Right ventricle myocardium superior (tissue), 1 donor: ENCODE measurements around the gene UGT1A10. TPM values are rescaled to one million over a fixed set of nuclear protein-coding genes. Genes with fewer than 3 reads are reported as not detected.
"Not testable (repeated sequence)": the region's sequence is repeated elsewhere in the genome, so short reads cannot be mapped to it uniquely, and the experiment has no call there.

Experiments
- ATAC-seq: fragments of 200-7000 bp; cut with Tn5 transposase; one replicate; pipeline ENCODE4 v1.9.1; 2020; ENCODE audit warnings: mild to moderate bottlenecking; ENCODE audit not compliant: poor library complexity
- DNase-seq: peaks from one replicate; pipeline ENCODE4 v3.0.0-alpha.2; 2020
- intact Hi-C: fragments of 100-400 bp; cut with DNase I; formaldehyde crosslinking; loops from one replicate; pipeline ENCODE4 v1.11.2; 2022
- total RNA-seq: library from RNA; stranded (reverse); fragmentation: NEBNext Ultra II Directional; extraction: Animal tissue kit (Norgen Biotek cat#: 25700); gene quantifications from one replicate; pipeline ENCODE4 v1.2.1, GENCODE V29; 2021
- donor health status: DM: no; HTN: yes; CAD: no; lungs with severe emphysema.

UGT1A10 gene
- total RNA-seq, 1 donor from 2014 or later: not detected

DNA sequence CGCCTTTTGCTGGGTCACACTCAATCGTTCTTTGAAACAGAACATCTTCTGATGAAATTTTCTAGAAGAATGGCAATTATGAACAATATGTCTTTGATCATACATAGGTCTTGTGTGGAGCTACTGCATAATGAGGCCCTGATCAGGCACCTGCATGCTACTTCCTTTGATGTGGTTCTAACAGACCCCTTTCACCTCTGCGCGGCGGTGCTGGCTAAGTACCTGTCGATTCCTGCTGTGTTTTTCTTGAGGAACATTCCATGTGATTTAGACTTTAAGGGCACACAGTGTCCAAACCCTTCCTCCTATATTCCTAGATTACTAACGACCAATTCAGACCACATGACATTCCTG, 77.0 kb downstream of the UGT1A10 start:
- ATAC-seq (no peak), DNase-seq (no peak)
- intact Hi-C loops: no loop called here

DNA sequence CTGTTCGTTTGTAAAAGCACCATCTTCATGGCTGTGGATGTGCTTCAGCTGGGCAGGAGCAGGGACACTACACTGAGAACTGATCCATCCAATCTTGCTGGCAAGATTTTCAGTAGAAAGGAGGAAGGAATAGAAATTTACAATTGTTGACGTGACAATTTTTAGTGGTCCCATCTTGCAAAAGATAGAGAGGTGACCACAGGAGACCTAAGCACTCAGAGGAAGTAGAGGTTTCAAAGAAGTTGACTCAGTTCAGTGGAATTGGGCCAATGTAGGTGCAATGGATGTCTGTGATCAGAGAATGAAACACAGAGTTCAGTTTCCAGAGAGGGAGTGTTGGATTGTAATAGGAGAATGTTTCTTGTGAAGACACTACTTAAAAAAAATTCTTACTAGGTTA, 77.9 kb downstream of the UGT1A10 start:
- intact Hi-C loops: no loop called here
- ATAC-seq: no peak
- no peak for DNase-seq

DNA sequence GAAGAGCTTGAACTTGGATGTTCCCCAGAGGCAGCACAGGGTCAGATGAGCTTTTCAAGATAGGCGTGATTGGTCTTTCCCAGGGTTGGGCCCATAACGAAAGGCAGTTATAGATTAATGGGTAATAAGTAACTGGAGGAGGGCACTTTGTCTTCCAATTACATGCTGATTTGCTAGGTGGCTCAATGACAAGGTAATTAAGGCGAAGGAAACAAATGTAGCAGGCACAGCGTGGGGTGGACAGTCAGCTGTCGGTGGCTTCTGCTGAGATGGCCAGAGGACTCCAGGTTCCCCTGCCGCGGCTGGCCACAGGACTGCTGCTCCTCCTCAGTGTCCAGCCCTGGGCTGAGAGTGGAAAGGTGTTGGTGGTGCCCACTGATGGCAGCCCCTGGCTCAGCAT, 82.3 kb downstream of the UGT1A10 start, which contains the start of gene UGT1A4:
UGT1A4 (plus strand) TSS at position 185 of the 400 bp plus-strand sequence; CDS start at position 270, 85 bp downstream.
- ATAC-seq: no peak
- intact Hi-C loops: no loop called here
- DNase-seq: no peak

DNA sequence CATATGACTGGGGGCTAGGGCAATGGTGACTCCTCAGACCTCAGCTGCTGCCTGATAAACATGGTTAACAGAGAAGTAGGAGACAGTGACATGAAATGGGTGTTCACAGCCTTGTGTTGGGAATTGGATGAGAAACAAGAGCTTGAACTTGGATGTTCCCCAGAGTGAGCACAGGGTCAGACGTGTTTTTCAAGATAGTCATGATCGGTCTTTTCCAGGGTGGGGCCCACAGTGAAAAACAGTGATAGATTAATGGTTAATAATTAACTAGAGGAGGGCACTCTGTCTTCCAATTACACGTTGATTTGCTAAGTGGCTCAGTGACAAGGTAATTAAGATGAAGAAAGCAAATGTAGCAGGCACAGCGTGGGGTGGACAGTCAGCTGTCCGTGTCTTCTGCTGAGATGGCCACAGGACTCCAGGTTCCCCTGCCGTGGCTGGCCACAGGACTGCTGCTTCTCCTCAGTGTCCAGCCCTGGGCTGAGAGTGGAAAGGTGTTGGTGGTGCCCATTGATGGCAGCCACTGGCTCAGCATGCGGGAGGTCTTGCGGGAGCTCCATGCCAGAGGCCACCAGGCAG, 92.6 kb downstream of the UGT1A10 start, which contains the start of gene UGT1A3:
UGT1A3 (plus strand) TSS at position 320 of the 579 bp plus-strand sequence; CDS start at position 405, 85 bp downstream.
- intact Hi-C loops: no loop called here
- ATAC-seq (no peak), DNase-seq (no peak)

DNA sequence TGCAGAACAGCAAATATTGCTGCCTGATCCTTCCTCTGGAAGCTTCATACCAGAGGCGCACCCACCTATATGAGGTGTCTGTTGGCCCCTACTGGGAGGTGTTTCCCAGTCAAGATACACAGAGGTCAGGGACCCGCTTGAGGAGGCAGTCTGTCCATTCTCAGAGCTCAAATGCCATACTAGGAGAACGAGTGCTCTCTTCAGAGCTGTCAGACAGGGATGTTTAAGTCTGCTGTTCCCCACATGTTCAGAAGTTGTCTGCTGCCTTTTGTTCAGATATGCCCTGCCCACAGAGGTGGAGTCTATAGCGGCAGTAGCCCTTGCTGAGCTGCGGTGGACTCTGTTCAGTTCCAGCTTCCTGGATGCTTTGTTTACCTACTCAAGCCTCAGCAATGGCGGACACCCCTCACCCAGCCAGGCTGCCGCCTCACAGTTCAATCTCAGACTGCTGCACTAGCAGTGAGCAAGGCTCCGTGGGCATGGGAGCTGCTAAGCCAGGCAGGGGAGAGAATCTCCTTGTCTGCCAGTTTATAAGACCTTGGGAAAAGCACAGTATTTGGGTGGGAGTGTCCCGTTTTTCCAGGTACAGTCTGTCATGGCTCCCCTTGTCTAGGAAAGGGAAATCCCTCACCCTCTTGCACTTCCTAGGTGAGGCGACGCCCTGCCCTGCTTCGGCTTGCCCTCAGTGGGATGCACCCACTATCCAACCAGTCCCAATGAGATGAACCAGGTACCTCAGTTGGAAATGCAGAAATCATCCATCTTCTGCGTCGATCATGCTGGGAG, 100.8 kb downstream of the UGT1A10 start:
- intact Hi-C loops, ATAC-seq, DNase-seq: not testable (repeated sequence)

DNA sequence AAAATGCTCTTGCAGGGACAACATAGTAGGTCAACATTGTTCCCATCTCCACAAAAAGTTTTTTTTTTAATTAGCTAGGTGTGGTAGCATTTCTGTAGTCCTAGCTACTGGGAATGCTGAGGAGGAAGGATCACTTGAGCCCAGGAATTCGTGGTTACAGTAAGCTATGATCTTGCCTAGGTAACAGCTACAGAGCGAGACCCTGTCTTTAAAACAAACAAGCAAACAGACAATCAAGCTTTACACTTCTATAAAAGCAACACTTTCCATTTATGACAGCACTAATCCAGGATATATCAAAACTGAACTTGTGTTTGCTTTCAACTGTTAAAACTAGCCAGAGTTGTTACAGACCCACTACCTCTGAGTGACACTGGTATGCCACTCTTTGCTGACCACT, 104.6 kb downstream of the UGT1A10 start:
- no peak for DNase-seq
- ATAC-seq: no peak
- intact Hi-C loops: no loop called here

DNA sequence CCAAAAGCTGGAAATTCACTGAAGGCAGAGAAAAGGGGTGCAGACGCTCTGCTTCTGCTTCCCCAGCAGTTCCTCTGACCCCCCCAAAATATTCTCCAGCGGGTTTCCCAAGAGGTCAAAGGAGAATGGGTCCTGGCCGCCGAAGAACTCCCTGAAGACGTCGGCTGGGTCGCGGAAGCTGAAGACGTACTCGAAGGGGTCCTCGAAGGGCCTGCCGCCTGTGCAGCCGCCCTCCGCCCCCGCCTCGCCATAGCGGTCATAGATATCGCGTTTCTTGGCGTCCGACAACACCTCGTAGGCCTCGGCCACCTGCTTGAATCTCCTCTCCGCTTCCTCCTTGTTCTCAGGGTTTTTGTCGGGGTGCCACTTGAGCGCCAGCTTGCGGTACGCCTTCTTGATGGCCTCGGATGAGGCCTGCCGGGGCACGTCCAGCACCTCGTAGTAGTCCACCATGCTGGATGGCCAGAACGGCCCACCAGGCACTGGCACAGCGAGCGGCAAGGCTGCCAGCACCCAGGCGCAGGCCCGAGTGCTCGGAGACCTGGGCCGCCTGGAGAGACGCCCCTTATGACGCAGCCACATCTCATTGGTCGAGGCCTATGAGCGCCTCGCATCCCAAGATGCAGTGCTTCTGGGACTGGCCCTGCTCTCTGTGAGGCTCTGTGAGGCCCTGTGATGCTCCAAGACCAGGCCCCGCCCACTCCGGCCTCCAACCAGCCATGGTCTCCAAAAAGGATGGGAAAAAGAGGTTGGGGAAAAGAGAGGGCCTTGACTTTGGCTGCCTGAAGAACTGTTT, 107.4 kb downstream of the UGT1A10 start:
- no peak for ATAC-seq
- intact Hi-C loops: no loop called here
- no peak for DNase-seq

DNA sequence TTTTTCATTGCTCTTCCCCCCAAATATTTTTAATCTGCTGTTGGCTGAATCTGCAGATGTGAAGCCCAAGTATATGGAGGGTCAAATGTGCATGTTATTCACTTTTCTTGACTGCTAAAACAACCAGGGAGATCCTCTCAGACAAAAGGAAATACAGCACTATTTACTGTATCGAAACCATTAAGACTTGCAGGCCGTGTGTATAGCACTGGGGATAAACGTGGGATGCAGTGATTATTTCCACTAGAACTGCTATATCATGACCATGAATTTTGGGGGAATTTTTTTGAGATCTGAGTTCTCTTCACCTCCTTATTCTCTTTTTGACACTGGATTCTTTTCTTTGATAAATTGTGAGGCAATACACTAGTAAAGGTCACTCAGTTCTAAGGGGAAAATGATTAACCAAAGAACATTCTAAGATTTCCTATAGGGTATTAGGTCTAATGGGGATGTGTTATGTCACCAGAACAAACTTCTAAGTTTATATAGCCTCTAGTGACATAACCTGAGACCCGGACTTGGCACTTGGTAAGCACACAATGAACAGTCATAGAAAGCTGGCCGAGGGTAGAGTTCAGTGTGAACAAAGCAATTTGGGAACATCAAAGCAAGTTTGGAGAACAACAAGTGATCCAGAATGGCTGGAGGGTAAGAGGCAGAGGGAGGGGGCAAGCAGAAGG, 109.0 kb downstream of the UGT1A10 start:
- no peak for ATAC-seq

DNA sequence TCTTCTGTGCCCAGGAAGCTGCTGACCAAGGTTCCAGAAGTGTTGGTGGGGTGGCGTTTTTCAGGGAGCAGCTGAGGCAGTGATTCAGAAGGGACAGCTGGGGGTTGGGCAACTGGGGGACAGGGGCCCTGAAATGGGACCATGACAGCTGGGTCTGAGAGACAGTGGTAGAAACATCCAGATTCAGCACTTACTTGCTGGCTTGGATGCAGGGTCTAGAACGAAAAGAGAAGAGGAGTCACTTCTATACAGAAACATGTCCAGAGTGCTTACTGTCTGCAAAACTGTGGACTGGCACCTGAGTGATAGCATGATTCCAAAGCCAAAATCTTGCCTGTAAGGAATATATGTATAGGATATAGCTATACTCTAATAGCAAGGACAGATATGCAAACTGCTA, 109.6 kb downstream of the UGT1A10 start:
- intact Hi-C loops, ATAC-seq, DNase-seq: not testable (repeated sequence)

More for the DNA sequence above, 109.0 kb downstream of the UGT1A10 start:
- intact Hi-C loops: no loop called here
- no peak for DNase-seq

DNA sequence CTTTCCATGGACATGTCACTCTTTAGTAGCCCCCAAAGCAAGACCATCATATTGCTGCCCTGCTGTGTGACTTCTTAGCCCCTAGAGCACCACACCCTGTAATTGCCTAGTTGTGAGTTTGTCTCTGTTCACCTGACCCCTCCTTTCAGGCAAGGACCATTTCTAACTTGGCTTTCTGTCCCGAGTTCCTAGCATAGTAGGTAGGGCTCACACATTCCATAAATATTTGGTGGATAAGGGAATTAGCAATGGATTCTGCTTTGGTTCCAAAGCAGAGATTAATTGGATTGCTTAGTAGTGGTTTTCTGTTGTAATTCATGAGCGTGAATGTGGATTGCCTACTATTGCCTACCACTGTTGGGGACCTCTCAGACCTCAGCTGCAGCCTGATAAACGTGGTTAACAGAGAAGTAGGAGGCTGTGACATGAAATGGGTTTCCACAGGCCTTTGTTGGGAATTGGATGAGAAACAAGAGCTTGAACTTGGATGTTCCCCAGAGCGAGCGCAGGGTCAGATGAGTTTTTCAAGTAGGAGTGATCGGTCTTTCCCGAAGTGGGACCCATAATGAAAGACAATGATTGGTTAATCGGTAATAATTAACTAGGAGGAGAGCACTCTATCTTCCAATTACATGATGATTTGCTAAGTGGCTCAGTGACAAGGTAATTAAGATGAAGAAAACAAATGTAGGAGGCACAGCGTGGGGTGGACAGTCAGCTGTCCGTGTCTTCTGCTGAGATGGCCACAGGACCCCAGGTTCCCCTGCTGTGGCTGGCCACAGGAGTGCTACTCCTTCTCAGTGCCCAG, 110.4 kb downstream of the UGT1A10 start:
- intact Hi-C loops: no loop called here
- DNase-seq: no peak
- no peak for ATAC-seq

DNA sequence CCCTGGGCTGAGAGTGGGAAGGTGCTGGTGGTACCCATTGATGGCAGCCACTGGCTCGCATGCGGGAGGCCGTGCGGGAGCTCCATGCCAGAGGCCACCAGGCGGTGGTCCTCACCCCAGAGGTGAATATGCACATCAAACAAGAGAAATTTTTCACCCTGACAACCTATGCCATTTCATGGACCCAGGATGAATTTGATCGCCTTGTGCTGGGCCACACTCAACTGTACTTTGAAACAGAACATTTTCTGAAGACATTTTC, 111.0 kb downstream of the UGT1A10 start:
- intact Hi-C loops: no loop called here
- ATAC-seq (no peak), DNase-seq (no peak)

DNA sequence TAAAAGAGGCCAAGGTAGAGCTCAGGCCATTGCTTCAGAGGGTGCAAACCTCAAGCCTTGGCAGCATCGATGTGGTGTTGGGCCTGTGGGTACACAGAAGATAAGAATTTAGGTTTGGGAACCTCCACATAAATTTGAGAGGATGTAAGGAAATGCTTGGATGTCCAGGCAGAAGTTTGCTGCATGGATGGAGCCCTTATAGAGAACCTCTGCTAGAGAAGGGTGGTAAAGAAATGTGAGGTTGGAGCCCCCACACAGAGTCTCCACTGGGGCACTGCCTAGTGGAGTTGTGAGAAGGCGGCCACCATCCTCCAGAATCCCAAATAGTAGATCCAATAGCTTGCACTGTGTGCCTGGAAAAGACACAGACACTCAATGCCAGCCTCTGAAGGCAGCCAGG, 114.4 kb downstream of the UGT1A10 start:
- ATAC-seq, DNase-seq, intact Hi-C loops: not testable (repeated sequence)

DNA sequence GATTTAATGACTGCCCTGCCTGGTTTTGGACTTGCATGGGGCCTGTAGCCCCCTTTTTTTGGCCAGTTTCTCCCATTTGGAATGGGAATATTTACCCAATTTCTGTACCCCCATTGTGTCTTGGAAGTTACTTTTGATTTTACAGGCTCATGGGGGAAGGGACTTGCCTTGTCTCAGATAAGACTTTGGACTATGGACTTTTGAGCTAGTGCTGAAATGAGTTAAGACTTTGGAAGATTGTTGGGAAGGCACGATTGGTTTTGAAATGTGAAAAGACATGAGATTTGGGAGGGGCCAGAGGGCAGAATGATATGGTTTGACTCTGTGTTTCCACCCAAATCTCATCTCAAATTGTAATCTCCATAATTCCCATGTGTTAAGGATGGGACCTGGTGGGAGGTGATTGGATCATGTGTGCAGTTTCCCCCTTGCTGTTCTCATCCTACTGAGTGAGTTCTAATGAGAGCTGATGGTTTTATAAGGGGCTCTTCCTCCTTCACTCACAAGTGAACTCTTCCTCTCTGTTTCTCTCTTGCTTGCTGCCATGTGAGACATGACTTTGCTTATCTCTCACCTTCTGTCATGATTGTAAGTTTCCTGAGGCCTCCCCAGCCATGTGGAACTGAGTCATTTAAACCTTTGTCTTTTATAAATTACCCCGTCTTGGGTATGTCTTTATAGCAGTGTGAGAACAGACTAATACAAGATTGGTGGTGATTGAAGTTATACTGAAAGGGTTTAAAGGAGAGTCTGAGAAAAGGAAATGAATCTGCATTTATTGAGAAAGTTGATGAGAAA, 115.2 kb downstream of the UGT1A10 start:
- DNase-seq, intact Hi-C loops, ATAC-seq: not testable (repeated sequence)

DNA sequence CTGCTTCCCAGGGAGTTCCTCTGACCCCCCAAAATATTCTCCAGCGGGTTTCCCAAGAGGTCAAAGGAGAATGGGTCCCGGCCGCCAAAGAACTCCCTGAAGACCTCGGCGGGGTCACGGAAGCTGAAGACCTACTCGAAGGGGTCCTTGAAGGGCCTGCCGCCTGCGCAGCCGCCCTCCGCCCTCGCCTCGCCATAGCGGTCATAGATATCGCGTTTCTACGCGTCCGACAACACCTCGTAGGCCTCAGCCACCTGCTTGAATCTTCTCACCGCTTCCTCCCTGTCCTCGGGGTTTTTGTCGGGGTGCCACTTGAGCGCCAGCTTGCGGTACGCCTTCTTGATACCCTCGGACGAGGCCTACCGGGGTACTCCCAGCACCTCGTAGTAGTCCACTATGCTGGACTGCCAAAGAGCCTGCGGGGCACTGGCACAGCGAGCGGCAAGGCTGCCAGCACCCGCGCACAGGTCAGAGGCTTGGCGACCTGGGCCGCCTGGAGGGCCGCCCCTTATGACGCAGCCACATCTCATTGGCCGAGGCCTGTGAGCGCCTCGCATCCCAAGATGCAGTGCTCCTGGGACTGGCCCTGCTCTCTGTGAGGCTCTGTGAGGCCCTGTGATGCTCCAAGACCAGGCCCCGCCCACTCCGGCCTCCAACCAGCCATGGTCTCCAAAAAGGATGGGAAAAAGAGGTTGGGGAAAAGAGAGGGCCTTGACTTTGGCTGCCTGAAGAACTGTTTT, 118.8 kb downstream of the UGT1A10 start:
- DNase-seq (no peak), ATAC-seq (no peak)
- intact Hi-C loops: no loop called here

DNA sequence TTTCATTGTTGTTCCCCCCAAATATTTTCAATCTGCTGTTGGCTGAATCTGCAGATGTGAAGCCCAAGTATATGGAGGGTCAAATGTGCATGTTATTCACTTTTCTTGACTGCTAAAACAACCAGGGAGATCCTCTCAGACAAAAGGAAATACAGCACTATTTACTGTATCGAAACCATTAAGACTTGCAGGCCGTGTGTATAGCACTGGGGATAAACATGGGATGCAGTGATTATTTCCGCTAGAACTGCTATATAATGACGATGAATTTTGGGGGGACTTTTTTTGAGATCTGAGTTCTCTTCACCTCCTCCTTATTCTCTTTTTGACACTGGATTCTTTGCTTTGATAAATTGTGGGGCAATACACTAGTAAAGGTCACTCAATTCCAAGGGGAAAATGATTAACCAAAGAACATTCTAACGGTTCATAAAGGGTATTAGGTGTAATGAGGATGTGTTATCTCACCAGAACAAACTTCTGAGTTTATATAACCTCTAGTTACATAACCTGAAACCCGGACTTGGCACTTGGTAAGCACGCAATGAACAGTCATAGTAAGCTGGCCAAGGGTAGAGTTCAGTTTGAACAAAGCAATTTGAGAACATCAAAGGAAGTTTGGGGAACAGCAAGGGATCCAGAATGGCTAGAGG, 120.3 kb downstream of the UGT1A10 start:
- DNase-seq: no peak
- ATAC-seq: no peak
- intact Hi-C loops: no loop called here

DNA sequence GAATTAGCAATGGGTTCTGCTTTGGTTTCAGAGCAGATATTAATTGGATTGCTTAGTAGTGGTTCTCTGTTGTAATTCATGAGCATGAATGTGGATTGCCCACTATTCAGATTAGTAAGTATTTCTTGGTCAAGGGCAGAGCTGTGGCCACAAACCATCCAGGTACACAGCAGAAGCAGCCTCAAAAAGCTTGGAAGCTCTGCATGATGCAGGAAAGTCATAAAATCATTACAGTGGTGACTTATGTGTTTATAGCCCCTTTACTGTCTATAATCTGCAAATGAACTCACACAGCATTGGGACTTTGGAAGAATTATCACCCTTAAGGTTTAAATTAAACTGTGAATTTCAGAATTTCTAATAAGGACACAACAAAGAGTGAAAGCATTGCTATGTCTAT, 121.9 kb downstream of the UGT1A10 start:
- ATAC-seq (no peak), DNase-seq (no peak)
- intact Hi-C loops: no loop called here
